Hair follicle dermal papilla cell (primary cell): ENCODE measurements around the gene MS4A15. TPM values are rescaled to one million over a fixed set of nuclear protein-coding genes. Genes with fewer than 3 reads are reported as not detected.

Experiments
- total RNA-seq: library from RNA; depleted of rRNA; stranded (reverse); fragments of >200 nt; gene quantifications from 2 replicates; pipeline ENCODE4 v1.2.3, GENCODE V29; 2012

MS4A15 gene
- not detected in 2 replicates for total RNA-seq

GRCh38 chr11:60756307-60757032 is at the start of gene MS4A15:
Gene MS4A15 (plus strand): TSS chr11:60756867. CDS start chr11:60763734, 6,867 bp downstream.

GRCh38 chr11:60724420-60724819 is 32.2 kb upstream of the MS4A15 start, which contains the start of gene MS4A18:
Gene MS4A18 (plus strand): TSS chr11:60724720.

GRCh38 chr11:60785136-60785535 is 28.5 kb downstream of the MS4A15 start, which contains the start of gene MS4A10:
Gene MS4A10 (plus strand): TSS chr11:60785333. CDS start chr11:60790336, 5,003 bp downstream.

Other genes starting within 250 kb of the MS4A15 start
- gene MS4A13, start 241.5 kb upstream of the MS4A15 start, total RNA-seq, result not detected in 2 replicates
- not detected in 2 replicates for gene MS4A8, start 57.3 kb upstream of the MS4A15 start, total RNA-seq
- gene MS4A18, start 32.1 kb upstream of the MS4A15 start, total RNA-seq, result not detected in 2 replicates
- not detected in 2 replicates for gene MS4A10, start 28.5 kb downstream of the MS4A15 start, total RNA-seq
- gene CCDC86, start 85.2 kb downstream of the MS4A15 start, total RNA-seq, result 13.8 TPM in 2 replicates
- gene PTGDR2, start 99.1 kb downstream of the MS4A15 start, total RNA-seq, result 0.81 and 2.6 TPM in 2 replicates
- 0.12 TPM in 1 of 2 replicates, not detected in the other for gene ZP1, start 110.7 kb downstream of the MS4A15 start, total RNA-seq
- 47.1 and 47.5 TPM in 2 replicates for gene PRPF19, start 149.7 kb downstream of the MS4A15 start, total RNA-seq
- gene TMEM109, start 157.3 kb downstream of the MS4A15 start, total RNA-seq, result 32.5 and 34.1 TPM in 2 replicates
- 16.0 and 20.4 TPM in 2 replicates for gene TMEM132A, start 167.6 kb downstream of the MS4A15 start, total RNA-seq
- 18.9 and 27.3 TPM in 2 replicates for gene SLC15A3, start 195.3 kb downstream of the MS4A15 start, total RNA-seq
- gene CD6, start 214.8 kb downstream of the MS4A15 start, total RNA-seq, result not detected in 2 replicates